SHP77 (cell line): Measurements from ENCODE around the gene CHPF.

Experiments used
- DNase-seq, 2 experiments: peaks; one replicate each; lab custom pipeline; 2025; lab: John Stamatoyannopoulos, UW

CHPF gene

DNA sequence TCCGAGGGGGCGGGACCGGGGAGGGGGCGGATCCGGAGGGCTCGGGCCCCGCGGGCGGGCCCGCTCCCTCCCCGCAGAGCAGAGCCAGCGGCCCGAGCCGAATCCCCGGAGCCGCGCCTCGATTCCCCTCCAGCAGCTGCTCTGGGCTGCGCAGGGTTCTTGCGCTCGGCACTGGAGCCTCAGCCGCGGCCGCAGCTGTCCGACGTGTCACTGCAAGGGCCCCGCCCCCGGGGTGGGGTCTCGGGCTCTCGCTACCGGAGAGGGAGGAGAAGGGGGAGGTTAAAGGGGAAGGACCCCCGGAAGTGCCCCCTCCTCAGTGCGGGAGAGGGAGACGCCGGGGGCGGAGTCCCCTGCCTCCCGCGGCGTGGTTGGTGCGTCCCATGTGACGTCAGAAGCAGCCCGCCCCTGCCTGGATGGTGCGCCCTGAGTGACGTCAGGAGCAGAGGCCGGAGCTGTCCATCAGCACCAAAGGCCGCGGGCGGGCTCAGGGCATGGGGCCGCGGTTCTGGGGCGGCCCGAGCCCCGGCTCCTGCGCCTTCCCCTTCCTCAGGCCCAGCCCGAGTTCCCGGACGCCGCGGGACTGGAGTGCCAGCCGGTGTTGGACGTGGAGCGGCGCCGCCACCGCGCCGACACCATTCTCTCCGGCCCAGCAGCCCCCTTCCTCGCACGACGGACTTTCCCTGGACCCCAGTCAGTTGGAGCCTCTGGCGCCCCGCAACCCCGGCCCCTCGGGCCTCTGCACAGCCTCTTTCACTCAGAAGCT, at the start of gene CHPF, which contains the start of gene TMEM198:
CHPF (minus strand) TSS at position 214 of the 763 bp plus-strand sequence. CDS start 271 bp downstream, outside the sequence.
TMEM198 (plus strand) TSS at position 433 of the 763 bp plus-strand sequence. CDS start 700 bp downstream, outside the sequence.
- peak; percentile 98 to 99 for DNase-seq

DNA sequence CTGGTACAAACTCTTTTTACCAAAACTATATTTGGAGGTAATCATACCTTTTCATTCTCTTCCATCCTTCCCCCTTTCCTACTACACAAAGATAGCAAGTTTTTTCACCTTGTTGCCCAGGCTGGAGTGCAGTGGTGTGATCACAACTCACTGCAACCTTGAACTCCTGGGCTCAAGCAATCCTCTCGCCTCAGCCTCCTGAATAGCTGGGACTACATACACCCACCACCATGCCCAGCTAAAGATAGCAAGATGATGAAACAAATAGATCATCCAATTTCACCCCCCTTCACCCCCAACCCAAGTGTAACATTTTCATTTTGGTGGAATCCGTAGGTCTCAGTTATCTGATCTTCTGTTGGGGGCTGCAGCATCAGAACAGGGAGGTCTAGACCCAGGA, 49.5 kb upstream of the CHPF start:
- no peak for DNase-seq

- DNase-seq, result no peak
These were observed 49.1 kb upstream of the CHPF start for GRCh38 chr2:219592736-219593135.

GRCh38 chr2:219591091-219591490, 47.5 kb upstream of the CHPF start:
- no peak for DNase-seq

DNA sequence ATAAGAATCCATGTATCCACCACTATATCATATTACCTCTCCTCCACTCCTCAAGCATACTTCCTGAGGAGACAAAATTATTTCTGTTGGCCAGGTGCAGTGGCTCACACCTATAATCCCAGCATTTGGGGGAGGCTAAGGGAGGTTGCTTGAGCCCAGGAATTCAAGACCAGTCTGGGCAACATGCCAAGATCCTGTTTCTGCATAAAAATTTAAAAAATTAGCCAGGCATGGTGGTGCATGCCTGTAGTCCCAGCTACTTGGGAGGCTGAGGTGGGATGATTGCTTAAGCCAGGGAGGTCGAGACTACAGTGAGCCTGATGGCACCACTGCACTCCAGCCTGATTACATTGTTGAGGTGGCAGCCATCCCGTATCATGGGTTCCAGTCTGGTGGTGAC, 37.7 kb upstream of the CHPF start:
- DNase-seq, result no peak

- DNase-seq, result no peak
These were observed 35.4 kb upstream of the CHPF start for GRCh38 chr2:219578811-219579613.

DNA sequence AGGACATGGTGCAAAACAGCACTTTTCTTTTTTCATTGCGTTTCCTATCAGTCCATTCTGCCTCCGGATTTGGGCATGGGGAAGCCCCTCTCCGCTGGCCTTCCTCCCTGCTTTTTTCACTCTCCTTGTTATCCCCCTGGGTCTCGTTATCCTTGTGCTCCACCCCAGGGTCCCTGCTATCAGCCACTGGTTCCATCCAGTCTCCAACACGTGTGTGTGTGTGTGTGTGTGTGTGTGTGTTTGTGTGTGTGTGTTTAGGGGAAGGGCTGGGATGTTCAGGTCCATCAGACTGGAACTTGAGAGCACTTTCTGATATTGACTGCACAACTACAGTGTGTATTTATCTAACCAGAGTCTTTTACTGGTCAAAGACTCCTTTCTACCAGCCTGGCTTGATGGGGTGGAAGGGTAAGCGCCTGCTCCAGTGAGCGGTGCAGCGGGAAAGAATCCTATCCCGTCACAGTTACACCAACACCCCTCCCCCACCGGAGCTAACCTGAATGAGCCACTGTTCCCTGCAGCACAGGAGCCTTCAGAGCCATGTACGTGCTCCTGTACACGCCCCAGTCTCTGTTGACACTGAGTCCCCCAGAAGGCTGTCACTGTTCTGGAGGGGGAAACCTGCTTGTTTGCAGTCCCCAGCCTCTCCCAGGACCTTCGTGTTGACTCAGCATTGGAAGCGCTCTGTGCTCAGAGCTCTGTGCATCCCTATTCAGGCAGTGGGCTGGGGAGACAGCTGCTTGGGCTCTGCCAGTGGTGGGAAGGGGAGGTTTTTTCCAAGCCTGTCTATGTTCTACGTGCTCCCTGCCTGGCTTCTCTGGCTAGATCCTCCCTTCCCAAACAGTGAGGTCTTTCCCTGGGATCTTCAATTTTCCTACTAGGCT, 33.1 kb upstream of the CHPF start:
- peak; percentile 79 to 83 for DNase-seq

- no peak for DNase-seq
These were observed 32.2 kb upstream of the CHPF start for GRCh38 chr2:219575566-219576504.

DNA sequence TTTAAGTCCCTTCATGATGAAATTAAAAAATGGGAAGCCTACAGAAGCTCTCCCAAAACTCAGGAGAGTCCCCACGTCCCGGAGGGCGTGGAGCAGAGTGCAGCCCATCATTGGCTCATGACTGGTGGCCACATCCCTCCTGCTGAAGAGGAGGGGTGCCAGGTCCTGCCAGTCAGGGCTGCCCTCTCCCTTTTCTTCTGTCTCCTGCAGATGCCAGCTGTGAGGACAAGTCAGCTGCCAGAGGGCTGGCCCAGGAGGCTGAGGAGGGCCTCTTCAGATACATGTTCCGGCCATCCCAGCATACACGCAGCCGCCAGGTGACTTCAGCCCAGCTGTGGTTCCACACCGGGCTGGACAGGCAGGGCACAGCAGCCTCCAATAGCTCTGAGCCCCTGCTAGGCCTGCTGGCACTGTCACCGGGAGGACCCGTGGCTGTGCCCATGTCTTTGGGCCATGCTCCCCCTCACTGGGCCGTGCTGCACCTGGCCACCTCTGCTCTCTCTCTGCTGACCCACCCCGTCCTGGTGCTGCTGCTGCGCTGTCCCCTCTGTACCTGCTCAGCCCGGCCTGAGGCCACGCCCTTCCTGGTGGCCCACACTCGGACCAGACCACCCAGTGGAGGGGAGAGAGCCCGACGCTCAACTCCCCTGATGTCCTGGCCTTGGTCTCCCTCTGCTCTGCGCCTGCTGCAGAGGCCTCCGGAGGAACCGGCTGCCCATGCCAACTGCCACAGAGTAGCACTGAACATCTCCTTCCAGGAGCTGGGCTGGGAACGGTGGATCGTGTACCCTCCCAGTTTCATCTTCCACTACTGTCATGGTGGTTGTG, 31.1 kb upstream of the CHPF start:
- peak; percentile 25 to 68 for DNase-seq

DNA sequence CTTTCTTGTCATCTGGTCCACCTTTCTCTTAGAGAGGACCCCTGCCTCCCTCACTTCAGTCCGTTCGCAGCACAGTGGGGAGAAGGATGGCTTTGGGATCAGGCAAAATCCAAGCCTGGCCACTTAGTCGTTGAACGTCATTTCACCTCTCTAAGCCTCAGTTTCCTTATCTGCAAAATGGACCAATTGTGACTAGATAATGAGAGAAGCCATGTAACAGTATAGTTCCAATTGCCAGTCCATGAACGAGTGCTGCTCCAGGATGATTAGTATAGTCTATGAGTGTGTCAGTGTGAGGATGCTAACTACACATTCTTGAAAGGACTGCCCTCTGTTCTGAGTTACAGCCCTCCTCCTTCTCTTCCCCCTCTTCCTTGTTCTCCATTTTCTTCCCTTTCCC, 29.6 kb upstream of the CHPF start:
- no peak for DNase-seq

DNA sequence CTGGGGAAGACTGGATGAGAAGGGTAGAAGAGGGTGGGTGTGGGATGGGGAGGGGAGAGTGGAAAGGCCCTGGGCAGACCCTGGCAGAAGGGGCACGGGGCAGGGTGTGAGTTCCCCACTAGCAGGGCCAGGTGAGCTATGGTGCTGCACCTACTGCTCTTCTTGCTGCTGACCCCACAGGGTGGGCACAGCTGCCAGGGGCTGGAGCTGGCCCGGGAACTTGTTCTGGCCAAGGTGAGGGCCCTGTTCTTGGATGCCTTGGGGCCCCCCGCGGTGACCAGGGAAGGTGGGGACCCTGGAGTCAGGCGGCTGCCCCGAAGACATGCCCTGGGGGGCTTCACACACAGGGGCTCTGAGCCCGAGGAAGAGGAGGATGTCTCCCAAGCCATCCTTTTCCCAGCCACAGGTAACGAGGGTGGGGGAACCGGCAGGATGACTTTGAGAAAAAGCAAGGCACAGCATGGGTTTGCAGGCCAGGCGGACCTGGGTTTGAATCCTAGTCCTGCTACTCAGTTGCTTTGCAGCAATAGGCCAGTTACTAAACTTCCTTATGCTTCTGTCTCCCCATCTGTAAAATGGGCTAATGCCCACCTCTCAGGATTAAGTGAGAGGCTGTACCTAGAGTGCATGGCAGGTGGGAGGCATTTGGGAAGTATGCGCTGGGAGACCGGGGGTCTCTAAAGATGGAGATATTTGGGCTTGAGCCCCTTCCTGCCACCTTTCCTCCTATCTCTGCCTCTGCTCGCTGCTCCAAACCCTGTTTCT, 28.8 kb upstream of the CHPF start, which contains the start of gene INHA:
INHA (plus strand) TSS at position 74 of the 765 bp plus-strand sequence; CDS start at position 139, 65 bp downstream.
- no peak for DNase-seq

DNA sequence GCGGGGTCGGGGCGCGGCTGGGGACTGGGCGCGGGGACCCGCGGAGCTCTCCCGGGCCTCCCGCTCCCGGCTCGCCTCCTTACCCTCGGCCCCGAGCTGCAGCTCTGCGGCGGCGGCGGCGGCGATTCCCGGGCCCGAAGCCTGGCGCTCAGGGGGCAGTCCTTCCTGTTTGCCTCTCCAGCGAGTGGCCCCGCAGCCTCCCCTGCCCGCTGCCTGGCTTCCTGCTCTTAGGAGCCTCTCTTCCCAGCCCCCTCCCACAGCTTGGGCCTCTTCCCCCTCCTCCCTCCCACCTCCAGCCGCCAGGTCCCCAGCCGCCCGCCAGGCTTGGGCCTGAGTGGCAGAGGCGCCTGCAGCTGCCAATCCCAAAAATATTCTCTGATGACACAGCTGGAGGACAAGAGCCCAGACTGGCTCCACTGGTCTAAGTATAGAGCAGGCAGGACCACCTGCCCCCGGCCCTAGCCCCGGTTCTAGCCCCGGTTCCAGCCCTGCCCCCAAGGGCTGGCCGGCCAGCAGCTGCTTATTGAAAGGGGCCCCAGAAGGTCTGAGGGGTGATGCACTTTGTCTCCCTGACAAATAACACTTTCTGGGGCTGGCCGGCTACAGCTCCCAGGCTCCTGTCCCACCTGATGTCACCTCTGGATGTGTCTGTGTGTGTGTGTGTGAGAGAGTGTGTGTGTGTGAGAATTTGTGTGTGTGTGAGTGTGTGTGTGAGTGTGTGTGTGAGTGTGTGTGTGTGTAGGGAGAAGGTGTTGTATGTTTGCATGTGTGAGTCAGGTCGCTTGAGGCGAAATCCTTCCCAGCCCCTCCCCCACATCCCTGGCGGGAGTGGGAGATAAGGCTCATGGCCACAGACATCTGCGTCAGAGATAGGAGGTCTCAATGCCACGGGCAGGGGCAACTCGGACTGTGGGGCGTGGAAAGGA, 28.0 kb upstream of the CHPF start, which contains the start of gene OBSL1:
OBSL1 (minus strand) TSS at position 229 of the 926 bp plus-strand sequence. CDS start 307 bp downstream, outside the sequence.
- peak; percentile 91 to 97 for DNase-seq

DNA sequence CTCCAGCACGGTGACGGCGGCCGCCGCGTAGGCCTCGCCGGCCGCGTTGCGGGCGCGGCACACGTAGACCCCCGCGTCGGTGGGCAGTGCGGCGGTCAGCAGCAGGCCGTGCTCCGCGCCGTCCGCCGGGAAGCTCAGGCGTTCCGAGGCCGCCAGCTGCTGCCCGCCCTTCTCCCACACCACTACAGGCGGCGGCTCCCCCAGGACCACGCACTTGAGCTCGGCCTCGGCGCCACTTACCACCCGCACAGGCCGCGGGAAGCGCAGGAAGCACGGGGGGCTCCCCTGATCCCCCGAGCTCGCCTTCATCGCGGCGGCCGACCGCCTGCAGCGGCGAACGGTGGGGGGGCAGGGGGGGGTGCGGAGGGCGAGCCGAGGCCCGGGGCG, 27.3 kb upstream of the CHPF start:
- DNase-seq, result no peak

DNA sequence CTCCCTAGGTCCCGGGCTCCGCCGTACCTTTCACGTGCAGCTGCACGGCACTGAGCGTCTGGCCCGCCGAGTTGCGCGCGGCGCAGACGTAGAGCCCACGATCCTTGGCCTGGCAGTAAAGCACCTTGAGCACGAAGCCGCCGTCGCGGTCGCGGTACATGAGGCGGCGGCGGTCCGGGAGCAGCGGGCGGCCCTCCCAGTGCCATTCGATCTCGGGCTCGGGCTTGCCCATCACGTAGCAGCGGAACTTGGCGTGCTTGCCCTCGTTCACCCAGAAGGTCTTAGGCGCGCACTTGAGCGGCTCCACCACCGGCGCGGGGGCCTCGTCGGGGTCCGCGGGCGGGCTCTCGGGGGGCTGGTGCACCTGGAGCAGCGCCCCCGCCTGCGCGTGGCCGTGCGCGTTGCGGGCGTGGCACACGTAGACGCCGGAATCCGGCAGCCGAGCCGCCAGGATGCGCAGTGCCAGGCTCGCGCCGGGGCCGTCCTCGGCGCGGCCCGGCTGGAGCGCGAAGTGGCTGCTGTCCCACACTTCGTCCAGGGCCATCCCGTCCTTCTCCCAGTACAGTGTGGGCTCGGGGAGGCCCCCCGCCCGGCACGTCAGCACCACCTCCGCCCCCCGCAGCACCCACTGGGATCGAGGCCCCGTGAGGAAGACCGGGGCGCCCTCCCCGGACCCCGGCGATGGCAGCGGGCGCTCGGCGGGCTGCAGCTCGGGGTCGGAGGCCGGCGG, 26.8 kb upstream of the CHPF start:
- DNase-seq, result peak in 1 of 2 experiments; percentile 43

GRCh38 chr2:219569635-219570034, 26.0 kb upstream of the CHPF start:
- no peak for DNase-seq

- DNase-seq, result no peak
These were observed 25.4 kb upstream of the CHPF start for GRCh38 chr2:219569041-219569440.

DNA sequence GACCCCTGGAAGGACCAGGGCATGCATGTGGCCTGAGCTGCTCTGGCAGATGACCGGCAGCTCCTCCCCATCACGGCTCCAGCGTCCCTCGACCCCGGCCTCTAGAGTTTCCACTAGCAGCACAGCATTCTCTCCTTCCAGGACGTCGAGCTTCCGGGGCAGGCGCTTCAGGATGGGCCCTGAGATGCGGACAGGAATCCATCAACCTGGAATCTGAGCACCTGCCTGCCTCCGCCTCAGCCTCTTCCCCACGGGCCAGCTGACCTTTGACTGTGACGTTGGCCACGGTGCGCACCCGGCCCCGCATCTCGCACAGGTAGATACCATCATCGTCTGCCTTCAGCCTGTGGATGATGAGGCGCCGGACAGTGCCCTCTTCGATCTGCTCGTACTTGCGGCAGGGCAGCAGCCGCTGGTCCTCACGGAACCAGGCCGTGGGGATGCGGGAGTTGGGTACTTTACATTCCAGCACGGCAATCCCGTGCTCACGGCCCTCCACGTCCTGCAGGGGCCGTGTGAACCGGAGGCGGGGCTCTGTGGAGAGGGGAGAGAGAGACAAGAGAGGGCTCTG, 24.3 kb upstream of the CHPF start:
- DNase-seq, result no peak
